Measurements from ENCODE around the gene PLCG1.

GRCh38 chr20:41100001-41100480, 37.3 kb upstream of the PLCG1 start:
- no peak for TF ChIP-seq CTCF (IDR thresholded peaks at IDR 0.05; ENCODE audit: extremely low read depth in 1 of 2, insufficient read depth in 1 of 2, low read depth in 1 of 2, low read length in 2 of 2)
- TF ChIP-seq POLR2A (IDR thresholded peaks at IDR 0.05; ENCODE audit: low read depth, low read length), result no peak

Data from endothelial cell of umbilical vein (primary cell).